GM15510 (cell line): ENCODE data around the gene RAB34.

Experiments
- POLR2A ChIP-seq: IDR thresholded peaks from 3 replicates; pipeline ENCODE4 v1.6.1; 2011; ENCODE audit warnings: borderline replicate concordance; ENCODE audit not compliant: insufficient read length; ENCODE audit errors: extremely low read depth

RAB34 gene

DNA sequence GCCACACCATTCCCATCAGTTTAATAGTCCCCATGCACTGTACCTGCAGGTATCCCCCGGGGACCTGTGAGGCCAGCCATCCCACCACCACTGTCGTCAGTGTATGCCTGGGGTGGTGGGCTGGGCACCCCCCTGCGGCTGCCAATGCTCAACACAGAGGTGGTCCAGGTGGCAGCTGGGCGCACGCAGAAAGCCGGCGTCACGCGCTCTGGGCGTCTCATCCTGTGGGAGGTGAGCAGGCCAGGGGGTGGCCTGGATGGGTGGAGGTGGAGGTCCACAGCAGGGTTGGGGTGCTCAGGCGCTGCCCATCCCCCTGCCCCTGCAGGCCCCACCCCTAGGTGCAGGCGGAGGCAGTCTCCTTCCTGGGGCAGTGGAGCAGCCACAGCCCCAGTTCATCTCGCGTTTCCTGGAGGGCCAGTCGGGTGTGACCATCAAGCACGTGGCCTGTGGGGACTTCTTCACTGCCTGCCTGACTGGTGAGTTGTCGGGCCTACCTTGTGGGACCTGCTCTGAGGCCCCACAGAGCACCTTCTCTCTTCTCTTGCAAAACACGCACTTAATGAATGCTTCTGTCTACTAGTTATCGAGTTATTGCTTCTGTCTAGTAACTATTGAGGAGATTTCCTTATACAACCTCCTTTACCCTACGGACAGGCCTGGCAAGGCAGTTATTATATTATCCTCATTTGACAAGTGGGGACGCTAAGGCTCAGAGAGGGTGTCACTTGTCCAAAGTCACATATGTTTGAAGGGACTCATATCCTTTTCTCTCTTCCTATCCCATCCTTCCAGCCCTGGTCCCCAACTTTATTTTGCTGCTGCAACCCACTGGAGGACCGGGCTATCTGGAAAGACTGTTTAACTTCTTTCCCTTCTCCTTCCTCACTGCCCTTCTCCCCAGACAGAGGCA, 20.4 kb upstream of the RAB34 start:
- peak; percentile 75 for TF ChIP-seq POLR2A

DNA sequence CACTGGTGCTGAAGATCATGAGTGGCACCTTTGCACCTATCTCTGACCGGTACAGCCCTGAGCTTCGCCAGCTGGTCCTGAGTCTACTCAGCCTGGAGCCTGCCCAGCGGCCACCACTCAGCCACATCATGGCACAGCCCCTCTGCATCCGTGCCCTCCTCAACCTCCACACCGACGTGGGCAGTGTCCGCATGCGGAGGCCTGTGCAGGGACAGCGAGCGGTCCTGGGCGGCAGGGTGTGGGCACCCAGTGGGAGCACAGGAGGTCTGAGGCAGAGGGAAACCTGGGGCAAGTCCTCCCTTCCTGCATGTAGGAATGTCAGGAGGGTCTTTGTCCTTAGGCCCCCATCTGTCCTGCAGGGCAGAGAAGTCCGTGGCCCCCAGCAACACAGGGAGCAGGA, 19.6 kb upstream of the RAB34 start:
- no peak for TF ChIP-seq POLR2A

DNA sequence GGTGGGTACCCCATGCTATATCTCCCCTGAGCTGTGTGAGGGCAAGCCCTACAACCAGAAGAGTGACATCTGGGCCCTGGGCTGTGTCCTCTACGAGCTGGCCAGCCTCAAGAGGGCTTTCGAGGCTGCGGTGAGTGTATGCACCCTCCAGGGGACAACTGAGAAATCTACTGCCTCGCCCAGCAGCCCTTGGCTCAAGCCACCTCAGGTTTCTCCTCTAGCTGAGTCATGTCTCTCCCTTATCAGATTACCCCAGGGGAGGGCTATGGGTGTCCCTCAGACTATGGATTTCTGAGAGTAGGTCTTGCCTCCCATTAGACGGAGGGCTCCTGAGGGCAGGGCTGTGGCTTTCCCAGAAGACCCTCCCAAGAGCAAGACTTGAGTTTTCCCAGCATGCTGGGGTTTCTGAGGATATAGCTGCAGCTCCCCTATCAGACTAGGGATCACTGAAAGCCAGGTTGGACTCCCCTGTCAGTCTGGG, 17.6 kb upstream of the RAB34 start:
- TF ChIP-seq POLR2A: no peak

DNA sequence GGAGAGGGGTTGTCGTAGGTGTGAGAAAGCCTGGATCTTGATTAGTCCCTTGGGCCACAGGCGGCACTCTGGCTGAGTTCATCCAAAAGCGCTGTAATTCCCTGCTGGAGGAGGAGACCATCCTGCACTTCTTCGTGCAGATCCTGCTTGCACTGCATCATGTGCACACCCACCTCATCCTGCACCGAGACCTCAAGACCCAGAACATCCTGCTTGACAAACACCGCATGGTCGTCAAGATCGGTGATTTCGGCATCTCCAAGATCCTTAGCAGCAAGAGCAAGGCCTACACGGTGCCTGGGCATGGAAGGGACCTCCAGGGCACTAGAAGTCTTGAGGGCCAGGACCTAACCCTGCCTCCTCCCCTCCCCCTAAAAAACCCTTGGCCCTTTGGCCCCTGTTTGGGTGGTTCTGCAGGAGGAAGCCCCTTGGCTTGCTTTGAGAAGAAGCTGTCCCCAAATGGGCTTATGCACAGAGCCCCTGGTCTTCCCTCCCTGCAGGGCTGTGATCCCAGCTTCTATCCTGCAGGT, 17.1 kb upstream of the RAB34 start:
- TF ChIP-seq POLR2A: no peak

DNA sequence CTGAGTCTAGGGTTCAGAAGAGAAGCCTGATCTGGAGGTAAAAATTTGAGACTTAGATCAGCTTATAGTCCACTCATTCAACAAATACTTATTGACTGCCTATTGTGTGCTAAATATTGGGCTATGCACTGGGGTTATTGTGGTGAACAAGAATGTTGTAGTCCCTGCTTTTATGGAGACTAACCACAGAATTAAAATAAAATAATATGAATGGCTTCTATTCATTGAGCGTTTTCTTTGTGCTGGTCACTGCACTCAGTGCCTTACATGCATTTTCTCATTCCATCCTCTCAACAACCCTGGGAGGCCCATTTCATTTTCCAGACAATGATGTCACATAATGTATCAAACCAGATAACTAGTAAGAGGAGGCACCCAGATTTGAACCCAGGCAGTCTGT, 15.7 kb upstream of the RAB34 start:
- no peak for TF ChIP-seq POLR2A

DNA sequence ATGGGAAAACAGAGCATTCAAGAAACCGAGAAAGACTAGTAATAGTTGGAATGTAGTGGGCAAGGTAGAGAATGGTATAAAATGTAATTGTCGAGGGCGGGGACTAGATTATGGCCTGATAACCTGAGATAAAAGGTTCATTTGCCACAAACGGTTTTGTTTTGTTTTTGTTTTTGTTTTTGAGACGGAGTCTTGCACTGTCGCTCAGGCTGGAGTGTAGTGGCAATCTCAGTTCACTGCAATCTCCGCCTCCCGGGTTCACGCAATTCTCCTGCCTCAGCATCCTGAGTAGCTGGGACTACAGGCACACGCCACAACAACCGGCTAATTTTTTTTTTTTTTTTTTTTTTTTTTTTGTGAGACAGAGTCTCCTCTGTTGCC, 12.3 kb upstream of the RAB34 start:
- no peak for TF ChIP-seq POLR2A

DNA sequence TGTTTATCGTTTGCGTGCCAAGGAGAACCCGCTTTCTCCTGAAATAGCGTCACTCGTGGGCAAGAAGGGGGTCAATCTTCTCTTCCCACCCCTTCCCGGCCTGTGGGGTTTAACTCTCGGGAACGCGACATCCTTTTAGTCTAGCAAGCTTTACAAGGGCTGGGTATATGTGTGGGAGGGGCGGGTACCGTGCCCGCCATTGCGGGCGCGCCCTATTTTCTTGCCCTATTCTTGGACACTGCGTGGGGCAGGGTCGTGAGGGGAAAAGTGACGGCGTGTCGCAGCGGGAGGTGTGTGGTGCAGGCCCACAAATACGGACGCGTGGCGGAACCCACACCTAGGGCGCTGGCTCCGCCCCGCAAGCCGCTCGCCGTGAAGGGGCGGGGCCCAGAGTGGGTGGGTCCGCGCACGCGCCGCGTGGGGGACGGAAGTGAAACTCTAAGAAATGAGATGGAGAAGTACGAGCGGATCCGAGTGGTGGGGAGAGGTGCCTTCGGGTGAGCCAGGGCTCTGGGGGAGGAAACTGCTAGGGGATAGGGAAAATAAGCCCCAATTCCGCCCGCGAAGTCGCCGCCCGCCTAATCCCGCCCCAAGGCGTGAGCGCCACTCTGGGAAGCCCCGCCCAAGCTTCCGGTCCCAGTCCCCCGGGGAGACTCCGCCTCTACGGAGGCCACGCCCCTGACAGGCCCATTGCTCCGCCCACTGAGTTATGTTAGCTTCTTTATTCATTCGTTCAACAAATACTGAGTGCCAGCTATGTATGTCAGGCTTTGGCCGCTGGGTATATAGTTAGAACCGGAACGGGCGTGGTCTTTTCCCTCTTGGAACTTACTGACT, 10.9 kb upstream of the RAB34 start, which contains the start of gene NEK8:
Gene NEK8, plus strand, starts transcription at position 425 of the 837 bp plus-strand sequence. Its CDS starts 26 bp downstream, at position 451.
- peak; percentile 73 for TF ChIP-seq POLR2A

DNA sequence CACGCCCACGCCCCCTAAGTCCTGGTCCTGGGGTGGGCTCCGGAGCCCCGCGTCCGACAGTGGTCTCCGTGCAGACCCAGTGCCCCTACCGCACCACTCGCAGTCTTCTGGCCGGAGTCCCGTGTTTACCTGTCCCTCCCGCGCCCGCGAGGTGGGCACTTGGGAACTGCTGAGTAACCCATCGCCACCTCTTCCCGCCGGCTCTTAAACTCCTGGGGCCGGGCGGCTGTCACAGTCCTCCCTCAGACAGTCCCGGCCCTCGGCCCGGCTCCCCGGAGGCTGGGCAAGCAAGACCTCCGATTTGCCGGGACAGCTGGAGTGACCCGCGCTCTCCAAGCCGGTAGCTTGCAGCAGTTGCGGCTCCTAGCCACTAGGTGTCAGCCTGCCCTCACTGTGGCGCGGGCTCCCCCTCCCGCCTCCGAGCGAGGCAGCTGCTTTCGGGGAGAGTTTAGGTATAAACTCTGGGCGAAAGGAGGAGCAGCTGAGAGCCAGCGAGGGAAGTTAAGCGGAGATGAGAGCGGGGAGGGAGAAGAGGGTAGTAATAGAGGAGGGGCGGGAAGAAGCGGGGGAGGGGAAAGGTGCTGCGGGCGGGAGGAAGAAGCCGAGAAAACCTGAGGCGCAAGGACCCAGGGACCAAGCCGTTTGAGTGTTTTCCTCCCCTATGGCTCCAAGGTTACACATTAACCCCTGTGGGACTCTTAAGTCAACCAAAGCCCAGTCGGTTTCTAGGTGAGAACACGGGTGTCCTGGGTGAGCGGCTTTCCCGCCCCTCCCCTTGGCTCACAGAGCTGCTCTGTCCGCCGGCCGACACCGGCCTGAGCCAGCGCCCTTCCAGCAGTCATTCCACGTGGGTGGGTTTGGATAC, 9.2 kb upstream of the RAB34 start:
- TF ChIP-seq POLR2A: peak; percentile 62

DNA sequence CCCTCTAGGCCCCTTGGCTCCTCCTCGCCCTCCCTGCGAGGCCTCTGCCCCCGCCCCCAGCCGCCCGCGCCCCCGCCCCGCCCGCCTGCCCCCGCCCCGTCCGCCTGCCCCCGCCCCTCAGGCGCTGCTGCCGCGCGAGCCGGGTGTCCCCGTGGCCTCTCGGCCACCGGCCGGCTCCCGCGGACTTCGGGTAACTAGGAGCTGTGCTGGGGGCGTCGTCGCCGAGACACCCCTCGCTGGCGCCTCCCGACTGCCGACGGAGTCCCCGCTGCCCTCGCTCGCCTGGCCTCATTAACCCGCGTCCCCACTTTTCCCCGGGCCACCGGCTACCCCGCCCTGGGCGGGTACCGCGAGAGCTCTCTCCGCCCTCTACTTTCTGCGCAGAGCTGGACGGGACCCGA, 8.6 kb upstream of the RAB34 start, which contains the start of gene TLCD1:
Gene TLCD1, minus strand, starts transcription at position 8 of the 401 bp plus-strand sequence. CDS start 136 bp downstream, outside the sequence.
- no peak for TF ChIP-seq POLR2A

DNA sequence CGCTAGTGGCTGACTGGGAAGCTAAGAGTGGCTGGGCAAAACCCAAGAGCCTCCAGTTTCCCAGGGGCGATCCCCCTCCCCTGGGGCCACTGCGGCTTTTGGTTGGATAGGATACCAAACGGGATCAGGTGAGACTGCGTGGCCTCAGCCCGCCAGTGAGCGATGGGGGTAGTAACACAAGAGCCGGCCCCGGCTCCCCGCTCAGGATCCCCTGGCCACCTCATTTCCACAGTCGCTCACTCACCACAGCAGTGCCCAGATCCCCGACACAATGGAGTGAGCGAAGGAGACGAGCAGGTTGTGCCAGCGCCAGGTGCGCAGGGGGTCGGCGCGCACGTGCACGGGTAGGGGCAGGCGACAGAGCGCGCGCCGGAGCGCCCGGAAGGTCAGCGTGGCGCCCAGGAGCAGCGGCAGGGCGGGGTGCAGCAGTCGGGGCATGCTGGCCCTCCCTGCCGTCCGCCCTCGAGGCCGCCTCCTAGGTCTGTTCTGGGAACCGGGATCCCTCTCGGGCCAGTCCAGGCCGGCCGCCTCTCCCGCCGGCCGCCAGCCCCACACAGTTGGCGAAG, 8.1 kb upstream of the RAB34 start:
- TF ChIP-seq POLR2A: peak; percentile 79

DNA sequence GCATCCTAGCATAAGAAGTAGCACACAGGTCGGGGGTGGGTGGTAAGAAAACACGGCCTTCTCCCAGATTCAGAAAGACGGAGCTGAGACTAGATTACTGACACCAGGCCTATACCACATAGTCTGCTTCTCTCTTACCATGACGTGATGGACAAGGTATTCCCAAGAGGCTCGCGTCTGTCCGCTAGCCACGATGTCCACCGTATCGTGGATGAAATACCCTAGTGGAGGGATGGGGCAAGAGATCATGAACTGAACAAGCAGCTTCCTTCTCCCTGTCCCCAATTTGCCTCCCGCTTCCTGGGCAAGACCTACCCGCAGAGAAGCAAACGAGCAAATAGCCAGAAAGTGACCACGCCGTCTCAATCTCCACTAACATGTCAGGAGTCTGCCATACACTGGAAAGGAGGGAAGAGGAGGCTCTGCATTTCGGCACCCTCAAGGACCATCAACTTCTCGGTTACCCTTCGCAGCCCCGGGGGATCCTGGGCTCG, 7.5 kb upstream of the RAB34 start:
- TF ChIP-seq POLR2A: peak; percentile 42

DNA sequence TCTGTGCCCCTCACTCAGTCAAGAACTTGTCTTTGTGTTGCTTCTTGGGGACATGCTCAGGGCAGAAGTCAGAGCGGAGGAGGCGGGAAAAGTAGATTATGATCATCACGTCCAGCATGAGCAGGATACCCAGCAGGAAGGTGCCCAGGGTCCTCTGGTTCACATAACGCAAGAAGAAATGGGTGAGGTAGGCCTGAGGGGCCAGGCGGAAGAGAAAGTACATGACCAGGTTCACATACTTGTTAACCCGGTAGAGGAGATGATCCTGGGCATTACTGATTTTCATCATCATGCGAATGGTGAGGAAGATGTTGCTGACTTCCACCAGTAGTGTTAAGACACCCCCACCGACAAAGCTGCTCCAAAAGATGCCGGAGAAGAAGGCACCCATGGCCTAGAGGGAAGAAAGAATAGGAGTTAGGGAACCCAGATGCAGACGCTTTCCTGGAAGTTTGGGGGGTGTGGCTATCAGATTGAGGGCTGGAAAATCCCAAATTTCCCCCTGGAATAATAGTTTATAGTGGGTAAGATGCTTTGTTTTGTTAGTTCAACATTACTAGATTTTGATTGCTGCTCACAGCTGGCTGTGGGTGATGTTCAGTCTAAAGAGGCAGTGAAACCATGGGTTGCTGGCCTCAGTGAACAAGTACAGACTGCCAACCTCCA, 7.0 kb upstream of the RAB34 start:
- TF ChIP-seq POLR2A: no peak
